ENCODE data around the gene ATP6V0E2. TPM values are rescaled to one million over a fixed set of nuclear protein-coding genes. Genes with fewer than 3 reads are reported as not detected.
A peak's percentile ranks its signal among the peaks of the same experiment; 100 is the strongest.

The ATP6V0E2 gene
- total RNA-seq, 6 experiments from 2014 or later, result 33.8 to 95.1 (median 70.9) TPM

- intact Hi-C loops (cut with DNase I), result no loop called here
- no peaks in the 10 kb centered on the region for H3K36me3 ChIP-seq
- peak overlapping the region; percentile 36 to 89 (median 73) for H3K27ac ChIP-seq
- no peaks in the 10 kb centered on the region for H3K9me3 ChIP-seq
- peak overlapping the region; percentile 82 to 90 (median 82) for H3K4me3 ChIP-seq
- DNase-seq (no peak), ATAC-seq (no peak)
- TF ChIP-seq CTCF (IDR thresholded peaks at IDR 0.05), result no peak
- no peak for TF ChIP-seq POLR2A (IDR thresholded peaks at IDR 0.05)
- H3K27me3 ChIP-seq, result no peaks in the 10 kb centered on the region
- WGBS (ENCODE audit: insufficient coverage, low coverage, low lambda C conversion rate, missing lambda C conversion rate), result 10% methylated on average over 6 of the region's 6 CpGs
- peaks cover 0 to 5% (median 2%) of the 10 kb centered on the region in 4 donors for H3K4me1 ChIP-seq
Observed at GRCh38 chr7:149838992-149839408, 34.8 kb upstream of the ATP6V0E2 start.

GRCh38 chr7:149839933-149840332 is 33.8 kb upstream of the ATP6V0E2 start:
- intact Hi-C loops (cut with DNase I), result no loop called here

GRCh38 chr7:149843566-149843965 is 30.2 kb upstream of the ATP6V0E2 start:
- Histone ChIP-seq H3K9me3 (no peaks in the 10 kb centered on the region), H3K4me3 (no peak overlapping the region), H3K4me1 (peaks cover 0 to 5% (median 0%) of the 10 kb centered on the region in 4 donors), H3K27ac (no peak overlapping the region), H3K36me3 (no peaks in the 10 kb centered on the region), H3K27me3 (no peaks in the 10 kb centered on the region)
- no peak for DNase-seq
- no peak for ATAC-seq
- intact Hi-C loops (cut with DNase I), result no loop called here
- 38% methylated on average over 2 of the region's 9 CpGs for WGBS (ENCODE audit: insufficient coverage, low coverage, low lambda C conversion rate, missing lambda C conversion rate)
- no peak for TF ChIP-seq POLR2A (IDR thresholded peaks at IDR 0.05)
- no peak for TF ChIP-seq CTCF (IDR thresholded peaks at IDR 0.05)

More at GRCh38 chr7:149839933-149840332, 33.8 kb upstream of the ATP6V0E2 start:
- TF ChIP-seq POLR2A (IDR thresholded peaks at IDR 0.05), result no peak
- TF ChIP-seq CTCF (IDR thresholded peaks at IDR 0.05), result no peak
- no peak overlapping the region for H3K4me3 ChIP-seq
- H3K36me3 ChIP-seq, result no peaks in the 10 kb centered on the region
- H3K9me3 ChIP-seq, result no peaks in the 10 kb centered on the region
- DNase-seq, result no peak
- H3K27ac ChIP-seq, result no peak overlapping the region
- WGBS (ENCODE audit: insufficient coverage, low coverage, low lambda C conversion rate, missing lambda C conversion rate), result 99% methylated on average over 5 of the region's 5 CpGs
- ATAC-seq, result no peak
- H3K27me3 ChIP-seq, result no peaks in the 10 kb centered on the region
- peaks cover 0 to 5% (median 2%) of the 10 kb centered on the region in 4 donors for H3K4me1 ChIP-seq

GRCh38 chr7:149844445-149844844 is 29.3 kb upstream of the ATP6V0E2 start:
- DNase-seq (no peak), ATAC-seq (no peak)
- H3K9me3 ChIP-seq, result no peaks in the 10 kb centered on the region
- H3K36me3 ChIP-seq, result no peaks in the 10 kb centered on the region
- no peak overlapping the region for H3K27ac ChIP-seq
- H3K4me1 ChIP-seq, result no peaks in the 10 kb centered on the region
- intact Hi-C loops (cut with DNase I), result no loop called here
- 54% methylated on average over 2 of the region's 6 CpGs for WGBS (ENCODE audit: insufficient coverage, low coverage, low lambda C conversion rate, missing lambda C conversion rate)
- no peaks in the 10 kb centered on the region for H3K27me3 ChIP-seq
- no peak overlapping the region for H3K4me3 ChIP-seq
- TF ChIP-seq POLR2A (IDR thresholded peaks at IDR 0.05), result no peak
- no peak for TF ChIP-seq CTCF (IDR thresholded peaks at IDR 0.05)

Data from right lobe of liver (tissue), 6 donors.